RPMI8226 (cell line): ENCODE data around the gene HASPIN.

Experiments used
- DNase-seq: peaks from one replicate; pipeline ENCODE4 v3.0.0-alpha.2; 2015

The HASPIN gene

GRCh38 chr17:3723556-3724377, at the start of gene HASPIN:
TSS of gene HASPIN (plus strand) at chr17:3723903. CDS start at chr17:3723936, 33 bp downstream.
- DNase-seq, result peak; percentile 95

- DNase-seq, result no peak
Observed at GRCh38 chr17:3675886-3676285, 47.8 kb upstream of the HASPIN start.

GRCh38 chr17:3678095-3678820, 45.4 kb upstream of the HASPIN start:
- no peak for DNase-seq

GRCh38 chr17:3678821-3679530, 44.7 kb upstream of the HASPIN start:
- DNase-seq, result no peak

GRCh38 chr17:3679531-3680126, 44.1 kb upstream of the HASPIN start:
- no peak for DNase-seq

GRCh38 chr17:3681057-3681456, 42.6 kb upstream of the HASPIN start:
- no peak for DNase-seq

GRCh38 chr17:3681565-3681964, 42.1 kb upstream of the HASPIN start:
- DNase-seq, result no peak

- DNase-seq, result no peak
Observed at GRCh38 chr17:3682033-3682432, 41.7 kb upstream of the HASPIN start.

GRCh38 chr17:3683054-3683511, 40.6 kb upstream of the HASPIN start:
- DNase-seq, result peak; percentile 58

- DNase-seq, result no peak
Observed at GRCh38 chr17:3685174-3685573, 38.5 kb upstream of the HASPIN start.

GRCh38 chr17:3688027-3688553, 35.6 kb upstream of the HASPIN start:
- no peak for DNase-seq

GRCh38 chr17:3688852-3689261, 34.8 kb upstream of the HASPIN start:
- no peak for DNase-seq

GRCh38 chr17:3689262-3690093, 34.2 kb upstream of the HASPIN start:
- no peak for DNase-seq

- DNase-seq, result no peak
Observed at GRCh38 chr17:3690094-3690715, 33.5 kb upstream of the HASPIN start.

GRCh38 chr17:3691617-3692067, 32.1 kb upstream of the HASPIN start:
- DNase-seq, result no peak

- DNase-seq, result no peak
Observed at GRCh38 chr17:3692346-3692745, 31.4 kb upstream of the HASPIN start.

- no peak for DNase-seq
Observed at GRCh38 chr17:3693141-3693540, 30.6 kb upstream of the HASPIN start.

GRCh38 chr17:3693829-3694231, 29.9 kb upstream of the HASPIN start:
- peak; percentile 10 for DNase-seq

GRCh38 chr17:3695129-3695722, 28.5 kb upstream of the HASPIN start:
- peak; percentile 41 for DNase-seq

GRCh38 chr17:3695723-3696411, 27.8 kb upstream of the HASPIN start, which contains the start of gene P2RX5:
TSS of gene P2RX5 (minus strand) at chr17:3696155. CDS start at chr17:3696005, 150 bp downstream.
- peak; percentile 43 for DNase-seq
